Stimulated activated CD8-positive, alpha-beta memory T cell treated with anti-CD3 and anti-CD28 coated beads, Interleukin-12 subunit alpha, Interleukin-12 subunit beta, amount 100 ng/mL, for 4 hours (primary cell): ENCODE data around the gene HAO2.

Source experiments
- DNase-seq: peaks from one replicate; pipeline ENCODE4 v3.0.0-alpha.2; 2020; ENCODE audit warnings: low read depth

Gene HAO2

DNA sequence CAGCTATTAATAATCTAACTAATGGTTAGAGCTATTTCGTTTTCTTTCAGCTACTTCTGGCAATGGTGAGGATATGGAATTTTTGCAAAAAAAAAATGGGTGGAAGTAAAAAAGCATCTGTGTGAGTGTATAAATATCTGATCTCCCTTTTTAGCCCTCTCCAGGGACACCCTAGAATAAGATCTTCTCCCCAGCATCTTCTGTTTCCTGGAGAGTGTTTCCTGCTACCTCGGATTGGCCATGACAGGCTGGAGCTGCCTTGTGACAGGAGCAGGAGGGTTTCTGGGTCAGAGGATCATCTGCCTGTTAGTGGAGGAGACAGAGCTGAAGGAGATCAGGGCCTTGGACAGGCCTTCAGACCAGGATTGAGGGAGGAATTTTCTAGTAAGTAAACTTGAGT lies 70.2 kb downstream of the HAO2 start:
- no peak for DNase-seq

DNA sequence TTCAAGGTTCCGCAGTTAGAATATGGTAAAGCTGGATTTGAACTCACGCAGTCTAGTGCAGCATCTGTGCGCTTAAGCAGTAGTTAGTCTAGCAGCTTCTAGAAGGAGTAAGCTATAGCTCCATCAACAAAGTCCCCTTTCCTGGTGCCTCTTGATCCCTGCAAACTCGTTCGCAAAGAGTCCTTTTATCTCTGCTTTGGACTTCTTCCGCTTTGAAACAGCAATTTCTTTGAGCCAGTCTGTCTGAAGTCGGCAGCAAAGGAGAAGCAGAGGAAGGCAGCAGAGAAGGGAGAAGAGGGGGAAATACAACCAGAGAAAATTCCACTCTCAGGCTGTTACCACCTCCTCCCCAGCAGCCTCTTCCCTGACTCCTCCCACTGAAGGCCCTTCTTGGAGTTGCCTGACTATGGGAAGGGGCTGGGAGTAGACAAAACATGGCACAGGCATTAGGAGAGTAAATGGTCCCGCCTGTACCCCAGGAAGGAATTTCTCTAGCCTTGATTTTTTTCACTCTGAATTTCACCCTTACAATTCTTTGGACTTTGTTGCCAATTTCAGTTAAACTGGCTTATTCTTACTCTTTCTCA lies 72.2 kb downstream of the HAO2 start:
- DNase-seq = no peak

DNA sequence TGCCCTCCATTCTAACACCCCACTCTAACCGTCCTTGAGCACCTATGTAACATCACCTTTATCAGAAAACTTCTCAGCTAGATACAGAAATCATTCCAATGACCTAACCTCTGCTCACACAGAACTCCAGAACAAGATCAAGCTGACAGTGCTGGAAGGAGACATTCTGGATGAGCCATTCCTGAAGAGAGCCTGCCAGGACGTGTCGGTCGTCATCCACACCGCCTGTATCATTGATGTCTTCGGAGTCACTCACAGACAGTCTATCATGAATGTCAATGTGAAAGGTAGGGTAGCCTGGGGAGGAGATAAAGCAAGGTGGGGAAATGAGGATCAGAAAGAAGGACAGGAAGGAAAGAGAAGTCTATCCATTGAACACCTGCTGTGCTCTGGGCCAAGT lies 74.2 kb downstream of the HAO2 start:
- DNase-seq = no peak
